HepG2 (cell line): ENCODE measurements around the gene PODN. TPM values are rescaled to one million over a fixed set of nuclear protein-coding genes. Genes with fewer than 3 reads are reported as not detected.

Experiments
- BCL3 ChIP-seq: sonication (generic); formaldehyde crosslinking; IDR thresholded peaks from 2 replicates; pipeline ENCODE4 v1.5.1; 2020; ENCODE audit warnings: mild to moderate bottlenecking, missing genetic modification reagents, moderate library complexity
- CEBPB ChIP-seq: IDR thresholded peaks from 2 replicates; pipeline ENCODE4 v1.6.1; 2011; ENCODE audit warnings: low read depth, low read length, improper control_type of control experiment, borderline replicate concordance
- HINFP ChIP-seq: sonication (generic); formaldehyde crosslinking; IDR thresholded peaks from 2 replicates; pipeline ENCODE4 v1.4.0; 2020; ENCODE audit warnings: low read depth, mild to moderate bottlenecking, missing genetic modification reagents
- HOXD1 ChIP-seq: sonication (generic); formaldehyde crosslinking; IDR thresholded peaks from 2 replicates; pipeline ENCODE4 v1.5.0; 2020; ENCODE audit warnings: missing genetic modification reagents
- IKZF4 ChIP-seq: sonication (generic); formaldehyde crosslinking; IDR thresholded peaks from 2 replicates; pipeline ENCODE4 v1.5.1; 2020; ENCODE audit warnings: borderline replicate concordance, mild to moderate bottlenecking, low read depth, missing genetic modification reagents; ENCODE audit errors: not compliant biosample characterization
- MAFK ChIP-seq, 2 experiments: IDR thresholded peaks in 1 of 2; conservative IDR thresholded peaks in 1 of 2; 2 replicates each; pipeline ENCODE4 v1.6.1; 2011; ENCODE audit warnings: improper control_type of control experiment in 2 of 2, low read length in 2 of 2
- MYC ChIP-seq: sonication (generic); formaldehyde crosslinking; IDR thresholded peaks from 2 replicates; pipeline ENCODE4 v1.9.0; 2021; ENCODE audit warnings: missing genetic modification reagents, borderline replicate concordance
- PCBP2 ChIP-seq: fragments of 200-400 bp; formaldehyde crosslinking; optimal IDR thresholded peaks from 2 replicates; pipeline ENCODE3; 2018; ENCODE audit warnings: low read length, low read depth; ENCODE audit not compliant: poor library complexity, severe bottlenecking
- PHB2 ChIP-seq: fragments of 450-650 bp; IDR thresholded peaks from 2 replicates; pipeline ENCODE4 v1.6.1; 2018; ENCODE audit not compliant: partially characterized antibody
- RNF2 ChIP-seq: fragments of 450-650 bp; conservative IDR thresholded peaks from 2 replicates; pipeline ENCODE4 v1.6.1; 2016; ENCODE audit warnings: low read depth
- SAP130 ChIP-seq: IDR thresholded peaks from 2 replicates; pipeline ENCODE4 v1.6.1; 2016; ENCODE audit warnings: low read depth
- SRF ChIP-seq: IDR thresholded peaks from 2 replicates; pipeline ENCODE4 v1.6.1; 2011; ENCODE audit warnings: mild to moderate bottlenecking, low read depth, low read length, moderate library complexity
- TAF15 ChIP-seq: fragments of 200-400 bp; formaldehyde crosslinking; IDR thresholded peaks from one replicate; pipeline ENCODE4 v1.6.1; 2018; ENCODE audit warnings: mild to moderate bottlenecking, low read depth, low read length; ENCODE audit not compliant: poor library complexity, severe bottlenecking
- XRCC5 ChIP-seq: fragments of 200-400 bp; formaldehyde crosslinking; optimal IDR thresholded peaks from 2 replicates; pipeline ENCODE3; 2017; ENCODE audit warnings: mild to moderate bottlenecking, low read length
- ZIK1 ChIP-seq: sonication (generic); formaldehyde crosslinking; IDR thresholded peaks from 2 replicates; pipeline ENCODE4 v1.5.0; 2020; ENCODE audit warnings: mild to moderate bottlenecking, low read depth, missing genetic modification reagents, borderline replicate concordance
- ZNF367 ChIP-seq: sonication (generic); formaldehyde crosslinking; IDR thresholded peaks from 2 replicates; pipeline ENCODE4 v1.4.0; 2020; ENCODE audit warnings: missing genetic modification reagents, borderline replicate concordance
- ZNF510 ChIP-seq: sonication (generic); formaldehyde crosslinking; IDR thresholded peaks from 2 replicates; pipeline ENCODE4 v1.4.0; 2020; ENCODE audit warnings: low read depth, mild to moderate bottlenecking, missing genetic modification reagents
- ZNF567 ChIP-seq: sonication (generic); formaldehyde crosslinking; IDR thresholded peaks from 2 replicates; pipeline ENCODE4 v1.8.1; 2023; ENCODE audit warnings: mild to moderate bottlenecking, missing genetic modification reagents, borderline replicate concordance
- ZNF674 ChIP-seq: sonication (generic); formaldehyde crosslinking; IDR thresholded peaks from 2 replicates; pipeline ENCODE4 v1.5.0; 2020; ENCODE audit warnings: low read depth, mild to moderate bottlenecking, missing genetic modification reagents
- polyA plus RNA-seq, 8 experiments: library from polyadenylated mRNA; depleted of rRNA in 3 of 8; stranded (reverse) in 7 of 8; unstranded in 1 of 8; fragments of >200 nt; fragmentation: Illumina TruSeq in 4 of 8; extraction: Trizol in 4 of 8; gene quantifications; 2 replicates each; pipeline versions ENCODE4 v1.2.1 to v1.2.3, GENCODE V29; 2011 to 2016; ENCODE audit warnings: low read depth in 4 of 8, missing spikeins in 1 of 8, mixed read lengths in 1 of 8; ENCODE audit not compliant: insufficient read depth in 1 of 8
- total RNA-seq, 5 experiments: library from RNA; depleted of rRNA; stranded (reverse); fragments of >200 nt; fragmentation: Illumina TruSeq; extraction: Trizol; gene quantifications; 2 replicates each; pipeline ENCODE4 v1.2.3, GENCODE V29; 2016; ENCODE audit warnings: low read depth in 1 of 5
- TF ChIP-seq, protein P1 (sequence below): fragments of 450-650 bp; IDR thresholded peaks from 2 replicates; pipeline ENCODE4 v1.6.1; 2017
- TF ChIP-seq, protein P2 (sequence below): sonication (generic); formaldehyde crosslinking; IDR thresholded peaks from 2 replicates; pipeline ENCODE4 v1.5.0; 2020; ENCODE audit warnings: missing genetic modification reagents, mild to moderate bottlenecking, borderline replicate concordance
- TF ChIP-seq, protein P3 (sequence below): sonication (generic); formaldehyde crosslinking; IDR thresholded peaks from 2 replicates; pipeline ENCODE4 v1.8.0; 2022; ENCODE audit warnings: missing genetic modification reagents, mild to moderate bottlenecking, moderate library complexity, borderline replicate concordance

PODN gene
- total and polyA plus RNA-seq, 2 of the 13 experiments (the other 11 are each of a cell fraction or from before 2014, with no cell fraction given) = 0.13 TPM; not detected in 1

DNA sequence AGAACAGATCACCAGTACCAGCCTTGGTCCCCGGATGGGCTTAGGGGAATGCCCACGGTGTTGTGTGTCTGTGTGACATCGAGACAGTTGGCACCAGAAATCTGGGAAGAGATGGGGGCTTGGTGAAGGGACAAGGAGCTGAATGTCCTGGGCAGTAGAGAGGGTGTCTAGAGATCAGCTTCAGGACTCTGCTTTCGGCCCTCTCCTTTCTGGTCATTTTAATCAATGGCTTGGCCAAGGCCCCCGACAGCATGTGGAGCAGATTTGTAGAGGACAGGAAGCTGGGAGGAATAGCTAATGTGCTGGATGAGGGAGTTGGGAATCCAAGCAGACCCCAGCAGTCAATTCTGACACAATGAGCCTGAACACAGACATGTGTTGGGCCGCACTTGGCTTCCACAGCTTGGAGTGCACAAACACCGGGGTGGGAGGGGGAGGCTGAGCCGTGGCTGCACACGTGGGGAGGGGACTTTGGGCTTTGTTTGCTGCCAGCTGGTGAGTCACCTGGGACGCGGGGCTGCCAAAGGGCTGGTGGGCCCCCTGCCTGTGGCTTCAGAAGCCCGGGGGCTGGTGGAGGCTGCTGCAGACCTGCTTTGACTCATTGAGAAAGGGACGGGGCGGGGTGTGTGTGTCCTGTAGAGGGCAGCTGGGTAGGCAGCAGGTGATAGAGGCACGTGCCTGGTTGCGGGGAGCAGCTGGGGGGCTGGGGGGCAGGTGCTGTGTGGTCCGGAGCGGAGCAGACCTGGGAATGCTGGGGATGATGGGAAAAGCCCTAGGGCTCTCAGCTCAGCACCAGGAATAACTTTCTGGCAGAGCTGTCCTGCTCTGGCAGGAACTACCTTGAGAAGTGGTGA lies 59.5 kb downstream of the PODN start (continued):
- no peak for TF ChIP-seq TAF15
- 0 out of 2 replicates have a peak, but pooled peaks have one; percentile 61 for TF ChIP-seq ZNF674 (CRISPR knock-in tag)
- no peak for TF ChIP-seq ZNF567 (CRISPR knock-in tag)
- TF ChIP-seq MYC (CRISPR knock-in tag) = peak; percentile 92
- TF ChIP-seq ZIK1 (CRISPR knock-in tag) = no peak
- no peak for TF ChIP-seq CEBPB
- peak; percentile 94 for TF ChIP-seq SAP130 (CRISPR knock-in tag)
- TF ChIP-seq ZNF367 (CRISPR knock-in tag) = no peak
- TF ChIP-seq HOXD1 = peak; percentile 76; the same call in 1 of the 2 replicates
- no peak for TF ChIP-seq SRF
- no peak for TF ChIP-seq PHB2
- TF ChIP-seq IKZF4 (CRISPR knock-in tag) = peak; percentile 24
- no peak for TF ChIP-seq MAFK (conservative IDR thresholded peaks at IDR 0.05 in 1 of 2, IDR thresholded peaks at IDR 0.05 in 1 of 2; ENCODE audit: low read length in 2 of 2)
- TF ChIP-seq, protein P1, sequence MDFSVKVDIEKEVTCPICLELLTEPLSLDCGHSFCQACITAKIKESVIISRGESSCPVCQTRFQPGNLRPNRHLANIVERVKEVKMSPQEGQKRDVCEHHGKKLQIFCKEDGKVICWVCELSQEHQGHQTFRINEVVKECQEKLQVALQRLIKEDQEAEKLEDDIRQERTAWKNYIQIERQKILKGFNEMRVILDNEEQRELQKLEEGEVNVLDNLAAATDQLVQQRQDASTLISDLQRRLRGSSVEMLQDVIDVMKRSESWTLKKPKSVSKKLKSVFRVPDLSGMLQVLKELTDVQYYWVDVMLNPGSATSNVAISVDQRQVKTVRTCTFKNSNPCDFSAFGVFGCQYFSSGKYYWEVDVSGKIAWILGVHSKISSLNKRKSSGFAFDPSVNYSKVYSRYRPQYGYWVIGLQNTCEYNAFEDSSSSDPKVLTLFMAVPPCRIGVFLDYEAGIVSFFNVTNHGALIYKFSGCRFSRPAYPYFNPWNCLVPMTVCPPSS = no peak
- TF ChIP-seq, protein P2, sequence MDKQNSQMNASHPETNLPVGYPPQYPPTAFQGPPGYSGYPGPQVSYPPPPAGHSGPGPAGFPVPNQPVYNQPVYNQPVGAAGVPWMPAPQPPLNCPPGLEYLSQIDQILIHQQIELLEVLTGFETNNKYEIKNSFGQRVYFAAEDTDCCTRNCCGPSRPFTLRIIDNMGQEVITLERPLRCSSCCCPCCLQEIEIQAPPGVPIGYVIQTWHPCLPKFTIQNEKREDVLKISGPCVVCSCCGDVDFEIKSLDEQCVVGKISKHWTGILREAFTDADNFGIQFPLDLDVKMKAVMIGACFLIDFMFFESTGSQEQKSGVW = no peak
- no peak for TF ChIP-seq HINFP
- no peak for TF ChIP-seq ZNF510 (CRISPR knock-in tag)
- TF ChIP-seq, protein P3, sequence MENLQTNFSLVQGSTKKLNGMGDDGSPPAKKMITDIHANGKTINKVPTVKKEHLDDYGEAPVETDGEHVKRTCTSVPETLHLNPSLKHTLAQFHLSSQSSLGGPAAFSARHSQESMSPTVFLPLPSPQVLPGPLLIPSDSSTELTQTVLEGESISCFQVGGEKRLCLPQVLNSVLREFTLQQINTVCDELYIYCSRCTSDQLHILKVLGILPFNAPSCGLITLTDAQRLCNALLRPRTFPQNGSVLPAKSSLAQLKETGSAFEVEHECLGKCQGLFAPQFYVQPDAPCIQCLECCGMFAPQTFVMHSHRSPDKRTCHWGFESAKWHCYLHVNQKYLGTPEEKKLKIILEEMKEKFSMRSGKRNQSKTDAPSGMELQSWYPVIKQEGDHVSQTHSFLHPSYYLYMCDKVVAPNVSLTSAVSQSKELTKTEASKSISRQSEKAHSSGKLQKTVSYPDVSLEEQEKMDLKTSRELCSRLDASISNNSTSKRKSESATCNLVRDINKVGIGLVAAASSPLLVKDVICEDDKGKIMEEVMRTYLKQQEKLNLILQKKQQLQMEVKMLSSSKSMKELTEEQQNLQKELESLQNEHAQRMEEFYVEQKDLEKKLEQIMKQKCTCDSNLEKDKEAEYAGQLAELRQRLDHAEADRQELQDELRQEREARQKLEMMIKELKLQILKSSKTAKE = peak; percentile 82
- TF ChIP-seq BCL3 (CRISPR knock-in tag) = no peak; the same call in 1 of the 2 replicates
- no peak for TF ChIP-seq XRCC5
- TF ChIP-seq PCBP2 = no peak
- TF ChIP-seq RNF2 = no peak
